Body of pancreas (tissue), 4 donors: ENCODE results near the gene NRP1. TPM values are rescaled to one million over a fixed set of nuclear protein-coding genes. Genes with fewer than 3 reads are reported as not detected.

Experiments used
- ATAC-seq: fragments of 150-250 bp; one replicate; pipeline ENCODE4 v1.9.1; 2016
- DNase-seq, 4 donors: peaks; one replicate each; pipeline ENCODE4 v3.0.0-alpha.2; 2019
- H3K27ac ChIP-seq, 4 donors: fragments of 200-600 bp; sonication (generic); 1 replicate in 3 of 4; 2 replicates in 1 of 4; pipeline versions ENCODE4 v1.5.1 to v1.6.1; 2016 to 2019; ENCODE audit warnings: mild to moderate bottlenecking in 1 of 4, mixed read lengths in 1 of 4, moderate library complexity in 1 of 4
- H3K27me3 ChIP-seq, 2 donors: fragments of 200-600 bp; sonication (generic); one replicate each; pipeline ENCODE4 v1.6.0; 2016; ENCODE audit warnings: mild to moderate bottlenecking in 1 of 2
- H3K36me3 ChIP-seq, 2 donors: fragments of 200-600 bp; sonication (generic); replicated peaks in 1 of 2; 2 replicates each; pipeline ENCODE4 v1.5.1; 2016; ENCODE audit warnings: low read depth in 2 of 2; ENCODE audit not compliant: insufficient read depth in 1 of 2
- H3K4me1 ChIP-seq: fragments of 200-600 bp; sonication (generic); one replicate; pipeline ENCODE4 v1.6.0; 2016
- H3K4me3 ChIP-seq, 2 donors: fragments of 200-600 bp; sonication (generic); 1 replicate in 1 of 2; 2 replicates in 1 of 2; pipeline ENCODE4 v1.5.1; 2016 to 2019
- H3K9me3 ChIP-seq, 3 donors: fragments of 200-600 bp; sonication (generic); 1 replicate in 2 of 3; 2 replicates in 1 of 3; pipeline ENCODE4 v1.5.1; 2016
- CTCF ChIP-seq, 7 experiments: fragments of 450-650 bp in 4 of 7; fragments of 200-600 bp in 3 of 7; sonication (generic) in 3 of 7; IDR thresholded peaks; one replicate each; pipeline ENCODE4 v1.5.1; 2016 to 2019; ENCODE audit warnings: antibody characterized with exemption in 7 of 7
- POLR2A ChIP-seq, 3 donors: fragments of 450-650 bp; IDR thresholded peaks; one replicate each; pipeline ENCODE4 v1.6.1; 2016; ENCODE audit warnings: antibody characterized with exemption in 3 of 3, mild to moderate bottlenecking in 2 of 3
- WGBS, 2 donors: methylation state at CpG; one replicate each; pipeline ENCODE4 v1.1.5; 2017; 5-methylcytosine and 5-hydroxymethylcytosine counted together
- intact Hi-C: fragments of 100-400 bp; cut with DNase I; formaldehyde crosslinking; loops from one replicate; pipeline ENCODE4 v1.15.1; 2023
- total RNA-seq, 2 donors: library from RNA; depleted of rRNA; stranded (reverse); fragments of >200 nt; gene quantifications; one replicate each; pipeline ENCODE4 v1.1.0, GENCODE V29; 2016

The NRP1 gene
- total RNA-seq, 2 donors from 2014 or later = 37.6 to 62.6 TPM

GRCh38 chr10:33209802-33210201, 124.7 kb downstream of the NRP1 start:
- ATAC-seq (no peak), DNase-seq (no peak)
- WGBS, 2 donors = 78 to 85% methylated on average over 3 of the region's 3 CpGs
- H3K4me1 ChIP-seq = peaks cover 18% of the 10 kb centered on the region
- no peaks in the 10 kb centered on the region for H3K27me3 ChIP-seq
- H3K27ac ChIP-seq = no peak overlapping the region
- intact Hi-C loops = no loop called here
- no peak overlapping the region for H3K4me3 ChIP-seq
- H3K9me3 ChIP-seq = no peaks in the 10 kb centered on the region
- TF ChIP-seq CTCF (IDR thresholded peaks at IDR 0.05) = no peak
- no peak for TF ChIP-seq POLR2A (IDR thresholded peaks at IDR 0.05)
- peaks cover 0 to 2% of the 10 kb centered on the region in 2 donors for H3K36me3 ChIP-seq

- Histone ChIP-seq H3K36me3 (peaks cover 0 to 2% of the 10 kb centered on the region in 2 donors), H3K27ac (no peak overlapping the region), H3K4me1 (peaks cover 30% of the 10 kb centered on the region), H3K4me3 (no peak overlapping the region), H3K27me3 (no peaks in the 10 kb centered on the region), H3K9me3 (no peaks in the 10 kb centered on the region)
- ATAC-seq = peak; percentile 74
- WGBS, 2 donors = 65 to 77% methylated on average over 4 of the region's 4 CpGs
- DNase-seq = peak; percentile 59 to 78 (median 67)
- TF ChIP-seq POLR2A (IDR thresholded peaks at IDR 0.05) (no peak), CTCF (IDR thresholded peaks at IDR 0.05) (no peak)
- intact Hi-C loops = no loop called here
Measured at GRCh38 chr10:33208166-33208565, 126.3 kb downstream of the NRP1 start.

GRCh38 chr10:33204031-33204430, 130.4 kb downstream of the NRP1 start:
- peak overlapping the region in 2 of 4 donors; percentile 40 to 48 for H3K27ac ChIP-seq
- H3K4me1 ChIP-seq = peaks cover 43% of the 10 kb centered on the region
- H3K9me3 ChIP-seq = no peaks in the 10 kb centered on the region
- H3K4me3 ChIP-seq = no peak overlapping the region
- TF ChIP-seq POLR2A (IDR thresholded peaks at IDR 0.05) (no peak), CTCF (IDR thresholded peaks at IDR 0.05) (no peak)
- intact Hi-C loops = no loop called here
- peak in 3 of 4 donors; percentile 34 to 40 (median 40) for DNase-seq
- H3K27me3 ChIP-seq = no peaks in the 10 kb centered on the region
- peak; percentile 78 for ATAC-seq
- H3K36me3 ChIP-seq = peaks cover 0 to 2% of the 10 kb centered on the region in 2 donors
- 6 to 25% methylated on average over 7 of the region's 7 CpGs for WGBS, 2 donors

GRCh38 chr10:33201971-33202370, 132.5 kb downstream of the NRP1 start:
- 63 to 66% methylated on average over 5 of the region's 5 CpGs for WGBS, 2 donors
- no peaks in the 10 kb centered on the region for H3K9me3 ChIP-seq
- TF ChIP-seq POLR2A (IDR thresholded peaks at IDR 0.05) = no peak
- no peak for TF ChIP-seq CTCF (IDR thresholded peaks at IDR 0.05)
- no peaks in the 10 kb centered on the region for H3K27me3 ChIP-seq
- ATAC-seq = no peak
- no peak overlapping the region for H3K4me3 ChIP-seq
- DNase-seq = no peak
- intact Hi-C loops = no loop called here
- H3K27ac ChIP-seq = peak overlapping the region in 1 of 4 donors; percentile 20
- peaks cover 47% of the 10 kb centered on the region for H3K4me1 ChIP-seq
- H3K36me3 ChIP-seq = no peaks in the 10 kb centered on the region

- DNase-seq (no peak), ATAC-seq (no peak)
- H3K27me3 ChIP-seq = no peaks in the 10 kb centered on the region
- H3K4me1 ChIP-seq = peaks cover 55% of the 10 kb centered on the region
- H3K36me3 ChIP-seq = no peaks in the 10 kb centered on the region
- TF ChIP-seq CTCF (IDR thresholded peaks at IDR 0.05) = no peak
- TF ChIP-seq POLR2A (IDR thresholded peaks at IDR 0.05) = no peak
- 84 to 89% methylated on average over 4 of the region's 4 CpGs for WGBS, 2 donors
- no peaks in the 10 kb centered on the region for H3K9me3 ChIP-seq
- no peak overlapping the region for H3K27ac ChIP-seq
- intact Hi-C loops = no loop called here
- no peak overlapping the region for H3K4me3 ChIP-seq
Measured at GRCh38 chr10:33201056-33201780, 133.2 kb downstream of the NRP1 start.
